Lower leg skin (tissue), 4 donors: ENCODE data around the gene CORO1C. TPM values are rescaled to one million over a fixed set of nuclear protein-coding genes. Genes with fewer than 3 reads are reported as not detected.
"Not testable (repeated sequence)": the region's sequence is repeated elsewhere in the genome, so short reads cannot be mapped to it uniquely, and the experiment has no call there.

ENCODE experiments used
- DNase-seq, 2 donors: peaks; one replicate each; pipeline ENCODE4 v3.0.0-alpha.2; 2019; ENCODE audit warnings: low spot score in 2 of 2
- H3K4me3 ChIP-seq: fragments of 200-600 bp; sonication (generic); 2 replicates; pipeline ENCODE4 v1.5.1; 2017; ENCODE audit warnings: mild to moderate bottlenecking, low read depth; ENCODE audit not compliant: poor library complexity, severe bottlenecking
- POLR2A ChIP-seq, 2 donors: fragments of 450-650 bp; IDR thresholded peaks; one replicate each; pipeline ENCODE4 v1.6.1; 2016 to 2017; ENCODE audit warnings: antibody characterized with exemption in 2 of 2, mild to moderate bottlenecking in 1 of 2, moderate library complexity in 1 of 2
- WGBS, 2 donors: methylation state at CpG; one replicate each; pipeline ENCODE4 v1.1.5; 2018; 5-methylcytosine and 5-hydroxymethylcytosine counted together
- intact Hi-C: fragments of 100-400 bp; cut with DNase I; formaldehyde crosslinking; loops from one replicate; pipeline ENCODE4 v1.15.0; 2023; ENCODE audit warnings: low total_unique reads
- total RNA-seq, 4 donors: library from RNA; depleted of rRNA; stranded (reverse); fragments of >200 nt; gene quantifications; one replicate each; pipeline ENCODE4 v1.1.0, GENCODE V29; 2016
- TF ChIP-seq, protein P1 (sequence below), 3 donors: fragments of 450-650 bp; IDR thresholded peaks; one replicate each; pipeline ENCODE4 v1.5.1; 2016; ENCODE audit warnings: antibody characterized with exemption in 3 of 3, mild to moderate bottlenecking in 3 of 3, moderate library complexity in 2 of 3

CORO1C gene
- total RNA-seq, 4 donors from 2014 or later = 86.5 to 193 (median 146) TPM

- no peak for TF ChIP-seq POLR2A (IDR thresholded peaks at IDR 0.05)
- TF ChIP-seq, protein P1, sequence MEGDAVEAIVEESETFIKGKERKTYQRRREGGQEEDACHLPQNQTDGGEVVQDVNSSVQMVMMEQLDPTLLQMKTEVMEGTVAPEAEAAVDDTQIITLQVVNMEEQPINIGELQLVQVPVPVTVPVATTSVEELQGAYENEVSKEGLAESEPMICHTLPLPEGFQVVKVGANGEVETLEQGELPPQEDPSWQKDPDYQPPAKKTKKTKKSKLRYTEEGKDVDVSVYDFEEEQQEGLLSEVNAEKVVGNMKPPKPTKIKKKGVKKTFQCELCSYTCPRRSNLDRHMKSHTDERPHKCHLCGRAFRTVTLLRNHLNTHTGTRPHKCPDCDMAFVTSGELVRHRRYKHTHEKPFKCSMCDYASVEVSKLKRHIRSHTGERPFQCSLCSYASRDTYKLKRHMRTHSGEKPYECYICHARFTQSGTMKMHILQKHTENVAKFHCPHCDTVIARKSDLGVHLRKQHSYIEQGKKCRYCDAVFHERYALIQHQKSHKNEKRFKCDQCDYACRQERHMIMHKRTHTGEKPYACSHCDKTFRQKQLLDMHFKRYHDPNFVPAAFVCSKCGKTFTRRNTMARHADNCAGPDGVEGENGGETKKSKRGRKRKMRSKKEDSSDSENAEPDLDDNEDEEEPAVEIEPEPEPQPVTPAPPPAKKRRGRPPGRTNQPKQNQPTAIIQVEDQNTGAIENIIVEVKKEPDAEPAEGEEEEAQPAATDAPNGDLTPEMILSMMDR (IDR thresholded peaks at IDR 0.05) = no peak
- intact Hi-C loops = no loop called here
- DNase-seq = no peak
Measured at GRCh38 chr12:108757856-108758255, 26.5 kb upstream of the CORO1C start.

DNA sequence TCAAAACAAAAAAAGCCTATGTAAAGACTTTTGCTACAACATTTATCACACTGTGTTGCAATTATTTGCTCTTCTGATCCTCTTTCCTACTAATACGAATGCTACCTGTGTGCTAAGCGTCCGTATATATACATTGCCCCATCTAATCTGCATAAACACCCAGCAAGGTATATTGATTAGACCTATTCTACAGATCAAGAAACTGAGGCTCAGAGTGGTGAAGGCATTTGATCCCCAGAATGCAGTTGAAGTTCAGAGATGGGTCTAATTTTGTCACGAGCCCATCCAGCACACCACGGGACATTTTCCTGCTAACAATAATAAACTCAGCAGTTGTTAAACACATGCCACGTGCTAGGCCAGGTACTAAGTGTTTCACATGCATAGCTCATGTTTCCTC, 25.1 kb upstream of the CORO1C start:
- no peak overlapping the region for H3K4me3 ChIP-seq
- TF ChIP-seq, protein P1 (IDR thresholded peaks at IDR 0.05) = no peak
- no peak for TF ChIP-seq POLR2A (IDR thresholded peaks at IDR 0.05)
- WGBS, 2 donors = 95 to 96% methylated on average over 6 of the region's 6 CpGs
- no peak for DNase-seq
- intact Hi-C loops = no loop called here

More at GRCh38 chr12:108757856-108758255, 26.5 kb upstream of the CORO1C start:
- H3K4me3 ChIP-seq = no peak overlapping the region
- 69 to 82% methylated on average over 2 of the region's 2 CpGs for WGBS, 2 donors

DNA sequence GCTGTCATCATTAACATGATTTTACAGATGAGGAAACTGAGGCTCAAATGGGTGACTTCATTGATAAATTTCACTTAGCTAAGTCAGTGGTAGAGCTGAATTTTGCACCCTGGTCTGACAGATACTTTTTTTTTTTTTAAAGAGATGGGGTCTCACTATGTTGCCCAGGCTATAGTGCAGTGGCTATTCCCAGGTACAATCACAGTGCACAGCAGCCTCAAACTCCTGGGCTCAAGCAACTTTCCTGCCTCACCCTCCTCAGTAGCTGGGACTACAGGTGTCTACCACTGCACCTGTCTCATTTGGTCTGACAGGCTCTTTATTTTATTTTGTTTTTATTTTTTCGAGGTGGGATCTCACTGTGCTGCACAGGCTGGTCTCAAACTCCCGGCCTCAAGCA, 24.2 kb upstream of the CORO1C start:
- 93 to 95% methylated on average over 2 of the region's 2 CpGs for WGBS, 2 donors
- intact Hi-C loops = no loop called here
- DNase-seq = no peak
- TF ChIP-seq, protein P1 (IDR thresholded peaks at IDR 0.05) = no peak
- no peak for TF ChIP-seq POLR2A (IDR thresholded peaks at IDR 0.05)
- H3K4me3 ChIP-seq = no peak overlapping the region

- no peak overlapping the region for H3K4me3 ChIP-seq
- TF ChIP-seq, protein P1 (IDR thresholded peaks at IDR 0.05) = no peak
- no peak for TF ChIP-seq POLR2A (IDR thresholded peaks at IDR 0.05)
- intact Hi-C loops = no loop called here
- WGBS, 2 donors = 90 to 92% methylated on average over 6 of the region's 6 CpGs
- no peak for DNase-seq
Measured at GRCh38 chr12:108753976-108754375, 22.7 kb upstream of the CORO1C start.

DNA sequence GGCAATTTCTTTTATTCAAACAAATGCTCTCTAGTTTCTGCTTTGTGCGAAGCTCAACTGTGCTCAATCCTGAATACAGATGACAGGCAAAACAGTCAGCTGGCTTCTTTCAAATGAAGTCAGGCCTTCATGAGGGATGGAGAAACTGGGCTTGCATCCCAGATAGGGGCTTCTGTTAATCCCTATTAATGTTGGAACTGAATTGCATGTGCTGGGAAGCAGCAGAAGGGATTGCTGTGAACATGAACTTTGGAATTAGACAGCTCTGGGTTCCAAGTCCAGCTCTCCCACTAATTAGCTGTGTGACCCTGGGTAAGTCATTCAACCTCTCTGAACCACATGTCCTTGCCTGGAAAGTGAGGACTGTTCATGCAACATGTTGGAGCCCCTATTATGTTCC, 21.1 kb upstream of the CORO1C start:
- H3K4me3 ChIP-seq = no peak overlapping the region
- intact Hi-C loops = no loop called here
- WGBS, 2 donors = 87 to 88% methylated on average over 1 of the region's 1 CpG
- TF ChIP-seq POLR2A (IDR thresholded peaks at IDR 0.05) = no peak
- TF ChIP-seq, protein P1 (IDR thresholded peaks at IDR 0.05) = no peak
- DNase-seq = no peak

- TF ChIP-seq, protein P1 (IDR thresholded peaks at IDR 0.05) = no peak
- no peak for TF ChIP-seq POLR2A (IDR thresholded peaks at IDR 0.05)
- DNase-seq = peak in 1 of 2 donors; percentile 70
- intact Hi-C loops = no loop called here
- 39 to 56% methylated on average over 4 of the region's 4 CpGs for WGBS, 2 donors
- H3K4me3 ChIP-seq = no peak overlapping the region
Measured at GRCh38 chr12:108751821-108752220, 20.5 kb upstream of the CORO1C start.

- intact Hi-C loops, H3K4me3 ChIP-seq: not testable (repeated sequence)
- WGBS, 2 donors = 48 to 81% methylated on average over 4 of the region's 4 CpGs
- DNase-seq = peak in 1 of 2 donors; percentile 60
Measured at GRCh38 chr12:108751003-108751402, 19.7 kb upstream of the CORO1C start.
